B cell (primary cell): ENCODE measurements around the gene DDX55. TPM values are rescaled to one million over a fixed set of nuclear protein-coding genes. Genes with fewer than 3 reads are reported as not detected.

Experiments
- ATAC-seq: fragments of 200-7000 bp; cut with Tn5 transposase; one replicate; pipeline ENCODE4 v1.10.0; 2021; ENCODE audit warnings: low read depth, mild to moderate bottlenecking, moderate number of reproducible peaks, moderate library complexity
- CTCF ChIA-PET: fragments of 350-600 bp; sonication (Branson Sonifier 250); formaldehyde crosslinking; loops from one replicate; lab custom pipeline; 2021; ENCODE audit warnings: antibody characterized with exemption, inconsistent platforms; lab: Charles Lee
- POLR2A ChIA-PET: fragments of 350-600 bp; sonication (Branson Sonifier 250); formaldehyde crosslinking; loops from one replicate; lab custom pipeline; 2021; ENCODE audit warnings: antibody characterized with exemption; lab: Charles Lee
- DNase-seq: peaks from one replicate; pipeline ENCODE4 v3.0.0; 2013
- H2AFZ ChIP-seq: 2 replicates; pipeline ENCODE4 v1.6.1; 2012; ENCODE audit warnings: mild to moderate bottlenecking, low read depth, low read length; ENCODE audit not compliant: insufficient read depth, poor library complexity, severe bottlenecking
- H3K27ac ChIP-seq, 2 donors: 1 replicate in 1 of 2; 2 replicates in 1 of 2; pipeline ENCODE4 v1.5.1; 2012 to 2013; ENCODE audit warnings: low read length in 2 of 2, mild to moderate bottlenecking in 2 of 2, moderate library complexity in 1 of 2
- H3K27me3 ChIP-seq, 4 experiments: fragments of 200-600 bp in 1 of 4; sonication (generic) in 1 of 4; replicated peaks in 1 of 4; 1 replicate in 2 of 4; 2 replicates in 2 of 4; pipeline versions ENCODE4 v1.6.1 to v1.7.0; 2013 to 2016; ENCODE audit warnings: low read length in 3 of 4, mild to moderate bottlenecking in 2 of 4, mixed read lengths in 1 of 4, moderate library complexity in 1 of 4; ENCODE audit not compliant: insufficient read depth in 4 of 4, control insufficient read depth in 3 of 4; ENCODE audit errors: control extremely low read depth in 1 of 4
- H3K36me3 ChIP-seq, 2 experiments: replicated peaks in 1 of 2; 1 replicate in 1 of 2; 2 replicates in 1 of 2; pipeline versions ENCODE4 v1.6.1 to v1.7.1; 2013; ENCODE audit warnings: low read length in 1 of 2; ENCODE audit not compliant: insufficient read depth in 2 of 2, control insufficient read depth in 1 of 2; ENCODE audit errors: control extremely low read depth in 1 of 2, extremely low read depth in 1 of 2
- H3K4me1 ChIP-seq, 2 donors: fragments of 200-600 bp in 1 of 2; sonication (generic) in 1 of 2; 1 replicate in 1 of 2; 2 replicates in 1 of 2; pipeline versions ENCODE4 v1.5.1 to v1.6.1; 2013 to 2017; ENCODE audit warnings: low read length in 2 of 2; ENCODE audit not compliant: control insufficient read depth in 2 of 2, insufficient read depth in 2 of 2
- H3K4me2 ChIP-seq: replicated peaks from 2 replicates; pipeline ENCODE3; 2012; ENCODE audit warnings: mild to moderate bottlenecking, low read depth, low read length; ENCODE audit not compliant: poor library complexity, severe bottlenecking
- H3K4me3 ChIP-seq, 5 experiments: fragments of 200-600 bp in 1 of 5; sonication (generic) in 1 of 5; 1 replicate in 3 of 5; 2 replicates in 2 of 5; pipeline versions ENCODE4 v1.5.1 to v1.7.0; 2011 to 2016; ENCODE audit warnings: low read length in 4 of 5, mild to moderate bottlenecking in 4 of 5, low read depth in 2 of 5, control low read depth in 1 of 5, moderate library complexity in 1 of 5; ENCODE audit not compliant: insufficient read depth in 1 of 5; ENCODE audit errors: control extremely low read depth in 1 of 5, extremely low read depth in 1 of 5
- H3K79me2 ChIP-seq: fragments of 200-600 bp; sonication (generic); one replicate; pipeline ENCODE4 v1.6.0; 2016; ENCODE audit warnings: low read length; ENCODE audit not compliant: control insufficient read depth, insufficient read depth
- H3K9ac ChIP-seq: fragments of 200-600 bp; sonication (generic); 2 replicates; pipeline ENCODE4 v1.6.1; 2017; ENCODE audit warnings: mild to moderate bottlenecking, low read length, moderate library complexity
- H3K9me3 ChIP-seq, 3 donors: one replicate each; pipeline versions ENCODE4 v1.6.1 to v1.7.1; 2013; ENCODE audit warnings: low read length in 2 of 3; ENCODE audit not compliant: control insufficient read depth in 2 of 3, insufficient read depth in 1 of 3; ENCODE audit errors: control extremely low read depth in 1 of 3
- H4K20me1 ChIP-seq: 2 replicates; pipeline ENCODE4 v1.6.0; 2012; ENCODE audit warnings: mild to moderate bottlenecking, low read length; ENCODE audit not compliant: insufficient read depth, control insufficient read depth, poor library complexity, severe bottlenecking
- H3K27ac Mint-ChIP-seq: one replicate; pipeline ENCODE4 v1.8.0; 2021; ENCODE audit warnings: mixed read lengths
- H3K27me3 Mint-ChIP-seq: one replicate; pipeline ENCODE4 v1.8.0; 2021; ENCODE audit warnings: mixed read lengths
- H3K4me1 Mint-ChIP-seq: one replicate; pipeline ENCODE4 v1.8.0; 2021; ENCODE audit warnings: mixed read lengths
- H3K4me3 Mint-ChIP-seq: one replicate; pipeline ENCODE4 v1.8.0; 2021; ENCODE audit warnings: mixed read lengths
- H3K9me3 Mint-ChIP-seq: one replicate; pipeline ENCODE4 v1.8.0; 2022; ENCODE audit warnings: mixed read lengths; ENCODE audit not compliant: insufficient read depth
- EZH2 ChIP-seq: IDR thresholded peaks from 2 replicates; pipeline ENCODE4 v1.6.1; 2012; ENCODE audit warnings: borderline replicate concordance, low read depth, mild to moderate bottlenecking, moderate library complexity, low read length; ENCODE audit not compliant: insufficient read depth, poor library complexity, severe bottlenecking
- WGBS: methylation state at CpG from one replicate; pipeline ENCODE4 v1.1.5; 2013; ENCODE audit warnings: missing lambda C conversion rate; ENCODE audit not compliant: insufficient coverage; 5-methylcytosine and 5-hydroxymethylcytosine counted together
- intact Hi-C: fragments of 100-400 bp; cut with micrococcal nuclease; formaldehyde crosslinking; loops from one replicate; pipeline ENCODE4 v1.10.0; 2022
- polyA plus RNA-seq: library from polyadenylated mRNA; depleted of rRNA; stranded (reverse); fragments of >200 nt; gene quantifications from 2 replicates; pipeline ENCODE4 v1.2.3, GENCODE V29; 2012
- total RNA-seq, 2 donors: library from RNA; stranded (reverse); fragments of 120-200 nt in 1 of 2; gene quantifications; 1 replicate in 1 of 2; 2 replicates in 1 of 2; pipeline versions ENCODE4 v1.2.3 to v1.2.4, GENCODE V29; 2013 to 2022
- TF ChIP-seq, protein P1 (sequence below): fragments of 200-600 bp; IDR thresholded peaks from one replicate; pipeline ENCODE4 v1.8.0; 2022; ENCODE audit warnings: antibody characterized with exemption, mild to moderate bottlenecking

The DDX55 gene
- total and polyA plus RNA-seq, 2 donors (not counting 1 experiment from before 2014, with no cell fraction given) = 33.3 to 39.9 TPM

DNA sequence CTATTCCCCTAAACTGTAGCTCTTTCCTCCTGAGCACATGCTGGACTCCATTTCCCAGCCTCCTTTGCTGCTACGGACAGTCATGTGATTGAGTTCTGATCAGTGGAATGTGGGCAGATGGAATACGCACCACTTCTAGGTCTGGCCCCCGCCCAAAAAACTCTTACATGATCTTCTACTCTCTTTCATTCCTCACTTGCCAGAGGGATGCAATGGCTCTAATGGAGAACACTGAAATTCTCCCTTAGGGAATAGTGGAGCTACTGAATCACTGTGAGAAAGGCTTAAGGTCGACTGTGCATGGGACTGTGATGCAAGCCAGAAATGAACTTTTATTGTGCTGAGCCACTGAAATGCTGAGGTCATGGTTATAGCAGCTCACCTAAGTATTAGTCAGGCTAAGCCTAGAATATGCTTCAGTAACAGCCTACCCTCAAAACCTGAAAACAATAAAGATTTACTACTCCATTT lies 30.5 kb upstream of the DDX55 start:
- TF ChIP-seq, protein P1, sequence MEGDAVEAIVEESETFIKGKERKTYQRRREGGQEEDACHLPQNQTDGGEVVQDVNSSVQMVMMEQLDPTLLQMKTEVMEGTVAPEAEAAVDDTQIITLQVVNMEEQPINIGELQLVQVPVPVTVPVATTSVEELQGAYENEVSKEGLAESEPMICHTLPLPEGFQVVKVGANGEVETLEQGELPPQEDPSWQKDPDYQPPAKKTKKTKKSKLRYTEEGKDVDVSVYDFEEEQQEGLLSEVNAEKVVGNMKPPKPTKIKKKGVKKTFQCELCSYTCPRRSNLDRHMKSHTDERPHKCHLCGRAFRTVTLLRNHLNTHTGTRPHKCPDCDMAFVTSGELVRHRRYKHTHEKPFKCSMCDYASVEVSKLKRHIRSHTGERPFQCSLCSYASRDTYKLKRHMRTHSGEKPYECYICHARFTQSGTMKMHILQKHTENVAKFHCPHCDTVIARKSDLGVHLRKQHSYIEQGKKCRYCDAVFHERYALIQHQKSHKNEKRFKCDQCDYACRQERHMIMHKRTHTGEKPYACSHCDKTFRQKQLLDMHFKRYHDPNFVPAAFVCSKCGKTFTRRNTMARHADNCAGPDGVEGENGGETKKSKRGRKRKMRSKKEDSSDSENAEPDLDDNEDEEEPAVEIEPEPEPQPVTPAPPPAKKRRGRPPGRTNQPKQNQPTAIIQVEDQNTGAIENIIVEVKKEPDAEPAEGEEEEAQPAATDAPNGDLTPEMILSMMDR = no peak
- no peak for TF ChIP-seq EZH2
- H3K27ac ChIP-seq = no peak overlapping the region
- no peaks in the 10 kb centered on the region for H3K36me3 ChIP-seq
- no peaks in the 10 kb centered on the region for H3K27me3 ChIP-seq
- no peaks in the 10 kb centered on the region for H4K20me1 ChIP-seq
- no peak overlapping the region for H3K27ac Mint-ChIP-seq
- H3K9me3 Mint-ChIP-seq = no peaks in the 10 kb centered on the region
- WGBS = 88% methylated on average over 1 of the region's 4 CpGs
- H3K4me3 Mint-ChIP-seq = no peak overlapping the region
- ChIA-PET POLR2A (no interaction called here), CTCF (no interaction called here)
- ATAC-seq = no peak
- H3K4me3 ChIP-seq = no peak overlapping the region
- H3K9ac ChIP-seq = no peak overlapping the region
- no peaks in the 10 kb centered on the region for H3K4me1 Mint-ChIP-seq
- DNase-seq = no peak
- peaks cover 20% of the 10 kb centered on the region for H3K27me3 Mint-ChIP-seq
- H3K4me2 ChIP-seq = no peak overlapping the region
- no peak overlapping the region for H2AFZ ChIP-seq
- no peaks in the 10 kb centered on the region for H3K79me2 ChIP-seq
- H3K9me3 ChIP-seq = peaks cover 0 to 2% (median 0%) of the 10 kb centered on the region in 3 donors
- H3K4me1 ChIP-seq = no peaks in the 10 kb centered on the region
- intact Hi-C loops = no loop called here

DNA sequence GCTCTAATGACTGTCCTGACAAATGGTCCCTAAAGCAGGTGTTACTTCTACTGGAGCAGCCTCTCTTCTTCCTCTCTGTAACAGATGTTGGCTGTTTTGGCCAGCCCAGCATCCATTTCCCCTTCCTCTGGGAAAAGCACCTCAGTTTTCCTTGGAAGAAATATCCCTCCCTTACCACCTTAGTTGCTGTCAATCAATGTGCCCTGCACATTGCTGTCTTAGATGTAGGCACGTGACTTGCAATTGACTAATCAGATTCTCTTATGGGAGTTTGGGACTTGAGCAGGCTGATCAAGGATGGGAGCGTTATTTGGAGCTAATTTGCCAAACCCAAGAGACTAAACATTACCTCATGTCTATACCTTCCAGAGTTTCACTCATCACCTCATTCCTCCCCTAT lies 29.5 kb upstream of the DDX55 start:
- CTCF ChIA-PET = interaction anchor here (0.6 to 1.2 kb wide), 3 partner anchors 10 to 176 kb away, joined by 3 to 4 read pairs (median 3); no protein-coding TSS in a partner anchor
- H4K20me1 ChIP-seq = no peaks in the 10 kb centered on the region
- no peak overlapping the region for H3K27ac Mint-ChIP-seq
- H3K9ac ChIP-seq = no peak overlapping the region
- no peaks in the 10 kb centered on the region for H3K4me1 Mint-ChIP-seq
- no peak overlapping the region for H2AFZ ChIP-seq
- peaks cover 0 to 3% of the 10 kb centered on the region in 2 experiments for H3K36me3 ChIP-seq
- no peaks in the 10 kb centered on the region for H3K27me3 ChIP-seq
- no peak overlapping the region for H3K4me2 ChIP-seq
- TF ChIP-seq EZH2 = no peak
- TF ChIP-seq, protein P1 = no peak
- no peaks in the 10 kb centered on the region for H3K9me3 Mint-ChIP-seq
- H3K9me3 ChIP-seq = peaks cover 0 to 2% (median 0%) of the 10 kb centered on the region in 3 donors
- H3K4me3 Mint-ChIP-seq = no peak overlapping the region
- WGBS = 100% methylated on average over 1 of the region's 2 CpGs
- DNase-seq (no peak), ATAC-seq (no peak)
- H3K4me3 ChIP-seq = no peak overlapping the region
- POLR2A ChIA-PET = no interaction called here
- intact Hi-C loops = no loop called here
- peaks cover 15% of the 10 kb centered on the region for H3K27me3 Mint-ChIP-seq
- no peak overlapping the region for H3K27ac ChIP-seq
- H3K4me1 ChIP-seq = no peaks in the 10 kb centered on the region
- no peaks in the 10 kb centered on the region for H3K79me2 ChIP-seq
